Large intestine (tissue), 3 donors: ENCODE measurements around the gene RETREG2. TPM values are rescaled to one million over a fixed set of nuclear protein-coding genes. Genes with fewer than 3 reads are reported as not detected.

ENCODE experiments used
- DNase-seq, 2 donors: peaks; one replicate each; pipeline versions ENCODE4 v3.0.0 to v3.0.0-alpha.2; 2013
- H3K27ac ChIP-seq: one replicate; pipeline ENCODE4 v1.5.1; 2013; ENCODE audit warnings: low read length
- H3K27me3 ChIP-seq: 2 replicates; pipeline ENCODE4 v1.6.1; 2013; ENCODE audit warnings: low read length; ENCODE audit not compliant: control insufficient read depth, insufficient read depth
- H3K36me3 ChIP-seq: 2 replicates; pipeline ENCODE4 v1.6.1; 2013; ENCODE audit warnings: low read length; ENCODE audit not compliant: control insufficient read depth, insufficient read depth
- H3K4me1 ChIP-seq: one replicate; pipeline ENCODE4 v1.6.1; 2013; ENCODE audit warnings: low read length; ENCODE audit not compliant: control insufficient read depth, insufficient read depth
- H3K4me3 ChIP-seq: one replicate; pipeline ENCODE4 v1.5.1; 2013; ENCODE audit warnings: low read length
- H3K9me3 ChIP-seq: one replicate; pipeline ENCODE4 v1.6.1; 2013; ENCODE audit warnings: mild to moderate bottlenecking, low read depth, low read length, moderate library complexity; ENCODE audit not compliant: control insufficient read depth
- WGBS: methylation state at CpG from one replicate; pipeline ENCODE4 v1.1.5; 2013; ENCODE audit warnings: low lambda C conversion rate; ENCODE audit not compliant: insufficient coverage; 5-methylcytosine and 5-hydroxymethylcytosine counted together
- polyA plus RNA-seq: library from polyadenylated mRNA; unstranded; fragments of 120-200 nt; gene quantifications from one replicate; pipeline ENCODE4 v1.2.1, GENCODE V29; 2013

Gene RETREG2
- polyA plus RNA-seq, 1 donor: 82.0 TPM

- H3K9me3 ChIP-seq: no peaks in the 10 kb centered on the region
- peak overlapping the region; percentile 99 for H3K4me3 ChIP-seq
- no peaks in the 10 kb centered on the region for H3K27me3 ChIP-seq
- peaks cover 17% of the 10 kb centered on the region for H3K4me1 ChIP-seq
- peaks cover 47% of the 10 kb centered on the region for H3K36me3 ChIP-seq
- H3K27ac ChIP-seq: peak overlapping the region; percentile 98
- no peak for DNase-seq
- WGBS: no CpG with 5 or more reads among the region's 7 CpGs
Measured at GRCh38 chr2:219228041-219228910, 50.2 kb downstream of the RETREG2 start.

- peaks cover 17% of the 10 kb centered on the region for H3K4me1 ChIP-seq
- peak overlapping the region; percentile 99 for H3K4me3 ChIP-seq
- peaks cover 47% of the 10 kb centered on the region for H3K36me3 ChIP-seq
- H3K27ac ChIP-seq: peak overlapping the region; percentile 98
- WGBS: no CpG with 5 or more reads among the region's 19 CpGs
- no peaks in the 10 kb centered on the region for H3K9me3 ChIP-seq
- H3K27me3 ChIP-seq: no peaks in the 10 kb centered on the region
- DNase-seq: no peak
Measured at GRCh38 chr2:219228911-219229304, 50.8 kb downstream of the RETREG2 start.

- DNase-seq: peak; percentile 99
- Histone ChIP-seq H3K4me3 (peak within 1 kb of the TSS; percentile 99), H3K27me3 (no peaks in the 10 kb centered on the region), H3K9me3 (no peaks in the 10 kb centered on the region), H3K36me3 (peaks cover 47% of the 10 kb centered on the region), H3K4me1 (peaks cover 17% of the 10 kb centered on the region), H3K27ac (peak within 1 kb of the TSS; percentile 98)
- WGBS: no CpG with 5 or more reads among the region's 80 CpGs
Measured at GRCh38 chr2:219229305-219230058, 51.4 kb downstream of the RETREG2 start, which contains the start of the genes ANKZF1 and ATG9A. Gene ANKZF1 (plus strand): TSS chr2:219229806. CDS start chr2:219230258, 452 bp downstream. Gene ATG9A (minus strand): TSS chr2:219229636. CDS start chr2:219228024, 1,612 bp downstream.

GRCh38 chr2:219230059-219230540 is 52.0 kb downstream of the RETREG2 start:
- WGBS: 0% methylated on average over 2 of the region's 24 CpGs
- Histone ChIP-seq H3K36me3 (peaks cover 47% of the 10 kb centered on the region), H3K27ac (peak overlapping the region; percentile 98), H3K9me3 (no peaks in the 10 kb centered on the region), H3K27me3 (no peaks in the 10 kb centered on the region), H3K4me3 (peak overlapping the region; percentile 99), H3K4me1 (peaks cover 17% of the 10 kb centered on the region)
- DNase-seq: peak; percentile 76 to 85

GRCh38 chr2:219234331-219234730 is 56.3 kb downstream of the RETREG2 start:
- Histone ChIP-seq H3K9me3 (no peaks in the 10 kb centered on the region), H3K4me3 (no peak overlapping the region), H3K27ac (no peak overlapping the region), H3K36me3 (peaks cover 78% of the 10 kb centered on the region), H3K27me3 (no peaks in the 10 kb centered on the region), H3K4me1 (peaks cover 7% of the 10 kb centered on the region)
- DNase-seq: no peak
- WGBS: no CpG with 5 or more reads among the region's 3 CpGs

Other genes starting within 250 kb of the RETREG2 start
- gene CDK5R2, start 218.6 kb upstream of the RETREG2 start, polyA plus RNA-seq: 2.9 TPM
- 11.9 TPM for gene FEV, start 193.1 kb upstream of the RETREG2 start, polyA plus RNA-seq
- gene CRYBA2, start 184.9 kb upstream of the RETREG2 start, polyA plus RNA-seq: 13.3 TPM
- 3.4 TPM for gene CFAP65, start 136.8 kb upstream of the RETREG2 start, polyA plus RNA-seq
- gene IHH, start 117.4 kb upstream of the RETREG2 start, polyA plus RNA-seq: 68.4 TPM
- 33.9 TPM for gene NHEJ1, start 17.5 kb upstream of the RETREG2 start, polyA plus RNA-seq
- 6.2 TPM for gene SLC23A3, start 8.2 kb upstream of the RETREG2 start, polyA plus RNA-seq
- 56.2 TPM for gene CNPPD1, start 1.4 kb upstream of the RETREG2 start, polyA plus RNA-seq
- gene ZFAND2B, start 28.5 kb downstream of the RETREG2 start, polyA plus RNA-seq: 54.6 TPM
- gene ABCB6, start 40.7 kb downstream of the RETREG2 start, polyA plus RNA-seq: 43.7 TPM
- gene ATG9A, start 51.4 kb downstream of the RETREG2 start, polyA plus RNA-seq: 41.2 TPM
- gene ANKZF1, start 51.5 kb downstream of the RETREG2 start, polyA plus RNA-seq: 65.8 TPM
- 20.9 TPM for gene GLB1L, start 67.2 kb downstream of the RETREG2 start, polyA plus RNA-seq
- 36.2 TPM for gene STK16, start 67.2 kb downstream of the RETREG2 start, polyA plus RNA-seq
- gene TUBA4B, start 75.0 kb downstream of the RETREG2 start, polyA plus RNA-seq: not detected
- 25.6 TPM for gene TUBA4A, start 75.6 kb downstream of the RETREG2 start, polyA plus RNA-seq
- 46.9 TPM for gene DNAJB2, start 101.1 kb downstream of the RETREG2 start, polyA plus RNA-seq
- gene PTPRN, start 131.1 kb downstream of the RETREG2 start, polyA plus RNA-seq: 9.2 TPM
- 0.46 TPM for gene RESP18, start 154.5 kb downstream of the RETREG2 start, polyA plus RNA-seq
- 149 TPM for gene DNPEP, start 209.6 kb downstream of the RETREG2 start, polyA plus RNA-seq
- gene DES, start 240.1 kb downstream of the RETREG2 start, polyA plus RNA-seq: 429 TPM